HFF-Myc (cell line): ENCODE results near the gene FAM83F.

ENCODE experiments used
- DNase-seq: peaks from one replicate; pipeline ENCODE4 v3.0.0-alpha.2; 2011; ENCODE audit warnings: low read depth; ENCODE audit errors: extremely low read depth
- H3K4me3 ChIP-seq: replicated peaks from 2 replicates; pipeline ENCODE4 v1.5.1; 2011; ENCODE audit warnings: low read depth, mild to moderate bottlenecking, control low read depth, low read length
- CTCF ChIP-seq: IDR thresholded peaks from 2 replicates; pipeline ENCODE4 v1.5.1; 2012; ENCODE audit warnings: mild to moderate bottlenecking, low read depth, low read length, control low read depth; ENCODE audit errors: missing control alignments

The FAM83F gene

GRCh38 chr22:40008726-40009291 lies 14.1 kb downstream of the FAM83F start:
- no peak for TF ChIP-seq CTCF
- DNase-seq: no peak
- no peak overlapping the region for H3K4me3 ChIP-seq

GRCh38 chr22:40009292-40009774 lies 14.6 kb downstream of the FAM83F start:
- no peak for TF ChIP-seq CTCF
- no peak overlapping the region for H3K4me3 ChIP-seq
- DNase-seq: no peak

- no peak for TF ChIP-seq CTCF
- no peak overlapping the region for H3K4me3 ChIP-seq
- no peak for DNase-seq
Observed at GRCh38 chr22:40009951-40010671, 15.4 kb downstream of the FAM83F start.

GRCh38 chr22:40010746-40011145 lies 16.0 kb downstream of the FAM83F start:
- no peak overlapping the region for H3K4me3 ChIP-seq
- no peak for DNase-seq
- no peak for TF ChIP-seq CTCF

- no peak overlapping the region for H3K4me3 ChIP-seq
- DNase-seq: no peak
- TF ChIP-seq CTCF: no peak
Observed at GRCh38 chr22:40014667-40015248, 20.0 kb downstream of the FAM83F start.

GRCh38 chr22:40015358-40015976 lies 20.7 kb downstream of the FAM83F start:
- no peak overlapping the region for H3K4me3 ChIP-seq
- no peak for DNase-seq
- TF ChIP-seq CTCF: no peak
